HTR-8/SVneo (cell line): ENCODE data around the gene DES.
"Not testable (repeated sequence)": the region's sequence is repeated elsewhere in the genome, so short reads cannot be mapped to it uniquely, and the experiment has no call there.

Source experiments
- DNase-seq: peaks from one replicate; pipeline ENCODE4 v3.0.0; 2011; ENCODE audit warnings: low spot score, mixed read lengths; ENCODE audit not compliant: insufficient read length
- FAIRE-seq: peaks from 2 replicates; lab custom pipeline; 2011; peaks lifted over from hg19 to GRCh38; lab: Jason Lieb, UNC

The DES gene

DNA sequence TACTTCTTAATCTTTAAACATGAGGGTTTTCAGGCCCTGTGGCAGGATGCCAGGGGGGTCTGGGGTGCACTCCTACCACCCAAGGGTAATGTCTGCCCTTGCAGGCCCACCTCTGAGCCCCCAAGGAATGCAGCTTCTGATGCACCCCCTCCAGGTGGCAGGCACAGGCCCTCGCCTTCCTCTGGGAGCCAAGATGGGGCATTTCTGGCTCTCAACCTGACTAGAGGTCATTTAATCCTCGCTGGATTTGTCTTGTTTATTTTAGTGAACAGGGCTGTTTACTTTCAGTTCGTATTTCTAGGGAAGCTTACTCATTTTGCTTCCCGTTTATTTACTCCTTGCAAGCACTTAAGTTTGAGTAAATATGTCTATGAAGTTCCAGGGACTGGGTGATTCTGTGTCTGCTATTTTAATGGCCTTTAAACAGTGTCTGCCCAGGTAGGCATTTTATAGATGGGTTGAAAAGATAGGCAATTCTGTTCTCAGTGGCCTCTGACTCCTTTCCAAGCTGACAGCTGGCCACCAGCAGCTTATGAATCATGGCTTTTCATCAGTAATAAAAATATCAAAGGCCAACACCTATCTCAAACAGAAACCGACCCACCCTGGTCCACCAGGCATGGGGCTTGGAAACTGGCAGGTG is 19.3 kb upstream of the DES start:
- no peak for FAIRE-seq
- DNase-seq: no peak

DNA sequence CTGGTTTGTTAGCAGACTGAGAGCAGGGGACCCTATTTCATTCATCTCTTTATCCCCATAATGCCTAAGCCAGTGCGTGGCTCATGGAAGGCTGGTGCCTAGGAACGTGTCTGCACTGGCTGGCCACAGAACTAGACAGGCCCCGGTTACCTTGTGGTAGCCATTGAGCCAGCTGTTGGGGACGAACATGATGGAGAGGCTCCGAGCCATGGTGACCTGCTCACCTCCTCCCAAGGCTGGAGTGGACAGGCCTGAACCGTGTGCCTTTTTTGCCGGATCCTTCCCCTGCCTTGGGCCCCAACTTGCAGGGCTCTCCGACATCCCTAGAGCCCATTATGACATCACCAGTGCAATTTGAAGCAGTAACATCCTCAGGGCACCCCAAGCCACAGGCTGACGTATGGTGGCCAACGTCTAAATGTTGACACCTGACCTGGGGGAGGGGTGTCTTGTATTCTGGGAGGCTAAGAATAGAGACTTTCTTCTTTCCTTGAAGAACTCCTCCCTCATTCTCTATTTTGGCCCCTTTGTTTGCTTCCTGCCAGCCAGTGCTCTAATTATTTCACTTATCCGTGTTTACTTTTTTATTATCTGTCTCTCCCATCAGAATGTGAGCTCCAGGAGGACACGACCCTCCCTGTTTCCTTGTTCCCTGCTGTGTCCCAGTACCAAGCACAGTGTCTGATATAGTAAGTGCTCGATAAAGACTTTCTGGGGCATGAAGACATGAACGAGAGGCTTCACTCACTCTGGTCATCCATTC is 18.3 kb upstream of the DES start:
- DNase-seq (no peak), FAIRE-seq (no peak)

DNA sequence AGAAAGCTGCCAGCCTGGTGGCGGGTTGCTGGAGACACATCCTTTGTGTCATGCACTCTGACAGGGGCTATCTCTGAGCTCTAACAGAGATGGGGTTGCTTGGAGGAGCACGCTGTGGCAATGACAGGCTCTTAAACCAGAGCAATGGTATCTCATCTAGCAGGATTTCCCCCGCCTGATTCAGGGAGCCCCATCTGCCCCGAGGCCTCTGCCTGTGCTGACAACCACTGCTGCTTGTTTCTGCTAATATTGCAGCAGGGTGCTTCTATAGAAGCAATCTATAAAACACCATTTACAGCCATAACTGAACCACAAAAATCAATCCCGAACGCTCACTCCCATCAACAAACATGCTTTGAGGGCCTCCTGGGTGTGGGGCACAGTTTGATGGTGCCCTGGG is 17.6 kb upstream of the DES start:
- FAIRE-seq: no peak
- DNase-seq: no peak

DNA sequence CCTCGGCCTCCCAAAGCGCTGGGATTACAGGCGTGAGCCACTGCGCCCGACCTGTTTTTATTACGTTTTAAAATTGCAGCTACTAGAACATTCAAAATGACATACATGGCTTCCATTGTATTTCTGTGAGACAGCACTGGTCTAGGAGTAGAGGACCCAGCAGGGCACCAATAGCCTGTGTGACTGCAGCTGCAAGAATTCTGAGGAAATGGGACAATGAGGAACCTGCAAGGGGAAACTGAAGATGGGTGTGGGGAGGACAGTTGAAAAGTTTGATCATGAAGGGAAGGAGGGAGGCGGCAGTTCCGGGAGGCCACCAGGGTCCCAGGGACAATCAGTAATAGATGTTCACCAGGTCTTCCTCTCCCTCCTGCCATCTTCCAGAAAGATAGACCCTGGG is 16.6 kb upstream of the DES start:
- FAIRE-seq (no peak), DNase-seq (no peak)

DNA sequence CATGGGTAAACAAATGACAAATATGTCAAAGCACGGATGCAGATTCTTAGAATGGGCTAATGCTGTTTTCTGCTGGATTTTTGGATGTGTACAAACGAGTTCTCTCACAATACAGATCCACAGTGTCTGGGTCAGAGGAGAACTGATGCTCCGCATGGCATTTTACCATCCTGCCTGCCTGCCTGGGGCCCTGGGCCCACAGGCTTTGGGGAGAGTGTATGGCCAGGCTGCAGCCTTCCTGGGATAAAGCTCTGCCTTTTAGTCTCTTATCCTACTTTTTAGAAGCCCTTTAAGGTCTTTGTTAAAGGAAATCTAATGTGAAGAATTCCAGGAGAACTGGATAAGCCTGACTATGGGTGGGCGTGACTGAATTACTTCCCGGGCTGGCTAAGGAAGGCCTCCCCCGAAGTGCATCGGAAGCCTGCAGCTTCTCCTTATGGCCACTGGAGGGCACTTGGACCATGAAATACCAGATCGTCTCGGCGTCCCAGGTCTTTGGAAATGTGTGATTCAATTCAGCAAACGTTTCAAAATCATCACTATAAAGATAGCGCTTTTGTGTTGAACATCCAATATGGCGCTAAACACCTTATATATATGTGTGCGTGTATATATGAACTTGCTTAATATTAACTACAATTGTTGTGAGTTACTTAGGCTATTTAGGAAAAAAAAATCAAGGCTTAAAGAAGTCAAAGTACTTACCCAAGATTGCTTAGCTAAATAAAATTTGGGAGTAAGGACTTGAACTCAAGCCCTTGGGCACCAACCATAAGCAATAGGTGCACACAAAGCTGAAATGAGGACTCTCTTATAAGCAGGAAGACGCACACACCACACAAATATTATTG is 15.3 kb upstream of the DES start:
- DNase-seq (peak; percentile 81), FAIRE-seq (no peak)

DNA sequence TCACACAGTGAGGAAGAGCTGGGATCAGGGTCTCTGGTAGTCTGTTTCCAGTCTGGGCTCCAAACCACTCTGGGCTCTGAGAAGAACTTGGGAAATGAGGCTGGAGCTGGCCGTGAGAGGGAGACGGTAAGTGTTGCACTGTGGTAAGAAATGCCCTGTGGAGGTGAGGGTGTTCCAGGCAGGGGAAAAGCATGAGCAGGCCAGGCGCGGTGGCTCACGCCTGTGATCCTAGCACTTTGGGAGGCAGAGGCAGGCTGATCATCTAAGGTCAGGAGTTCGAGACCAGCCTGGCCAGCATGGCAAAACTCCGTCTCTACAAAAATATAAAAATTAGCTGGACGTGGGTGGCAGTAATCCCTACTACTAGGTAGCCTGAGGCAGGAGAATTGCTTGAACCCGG is 14.3 kb upstream of the DES start:
- DNase-seq (no peak), FAIRE-seq (no peak)

DNA sequence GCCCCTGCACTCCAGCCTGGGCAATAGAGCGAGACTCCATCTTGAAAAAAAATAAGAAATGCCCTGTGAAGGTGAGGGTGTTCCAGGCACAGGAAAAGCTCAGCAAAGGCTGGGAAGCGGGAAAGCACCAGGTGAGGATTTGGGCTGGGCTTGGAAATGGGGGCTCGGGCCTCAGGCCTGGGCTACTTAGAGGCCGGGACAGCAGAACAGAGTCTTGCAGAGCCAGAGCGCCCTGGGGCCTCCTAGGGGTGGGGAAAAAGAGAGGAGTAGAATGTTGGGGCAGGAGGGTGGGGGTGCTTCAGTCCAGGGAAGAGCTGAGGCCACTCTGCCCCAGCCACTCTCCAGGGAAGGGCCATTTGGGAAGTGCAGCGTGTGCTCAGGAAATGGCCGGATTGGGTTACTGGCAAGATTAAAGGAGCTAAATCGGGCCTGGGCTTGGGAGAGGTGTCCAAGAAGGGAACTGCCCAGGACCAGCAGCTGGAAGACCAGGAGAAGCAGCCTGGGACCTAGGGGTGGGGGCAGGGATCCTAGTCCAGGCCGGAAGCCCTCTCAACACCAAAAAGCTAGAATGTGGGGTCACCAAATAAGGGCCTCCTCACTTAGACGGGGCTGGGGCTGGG is 13.8 kb upstream of the DES start:
- no peak for FAIRE-seq
- DNase-seq: no peak

DNA sequence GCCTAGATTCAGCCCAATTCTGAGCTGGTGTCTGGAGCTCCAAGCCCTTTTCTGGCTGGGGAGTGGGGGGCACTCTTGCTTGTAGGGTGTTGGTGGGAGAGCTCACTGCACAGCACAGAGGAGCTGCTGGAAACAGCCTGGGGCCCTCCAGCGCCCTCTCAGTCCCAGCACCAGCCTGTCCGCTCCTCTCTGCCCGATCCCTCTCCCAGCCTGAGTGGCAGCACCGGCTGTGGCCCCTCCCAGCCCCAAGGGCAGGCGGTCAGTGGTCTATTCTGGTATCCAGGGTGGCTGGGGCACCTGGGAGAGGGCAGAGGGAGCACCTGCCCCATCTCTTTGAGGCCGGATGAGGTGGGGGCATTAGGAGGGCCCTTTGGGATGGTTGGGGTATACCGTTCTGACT is 13.2 kb upstream of the DES start:
- FAIRE-seq: no peak
- DNase-seq: no peak

DNA sequence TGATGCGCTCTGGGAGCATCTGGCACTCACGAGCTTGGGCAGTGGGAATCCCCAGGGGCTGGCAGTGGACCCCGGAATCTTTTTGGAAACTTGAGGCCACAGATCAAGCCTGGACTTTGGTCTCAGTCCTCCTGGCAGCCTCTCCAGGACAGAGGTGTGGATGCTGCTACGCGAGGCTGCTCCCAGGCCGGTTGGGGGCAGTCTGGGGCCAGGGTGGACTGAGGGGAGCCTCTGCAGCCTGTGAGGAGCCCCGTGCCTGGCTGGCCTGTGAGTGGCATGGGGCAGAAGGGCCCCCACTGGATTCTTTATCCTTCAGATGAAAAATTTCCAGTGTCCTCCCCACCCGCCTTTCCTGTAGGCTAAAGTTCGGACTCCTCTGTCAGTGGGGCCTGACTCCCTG is 12.7 kb upstream of the DES start:
- DNase-seq: no peak
- FAIRE-seq: no peak

DNA sequence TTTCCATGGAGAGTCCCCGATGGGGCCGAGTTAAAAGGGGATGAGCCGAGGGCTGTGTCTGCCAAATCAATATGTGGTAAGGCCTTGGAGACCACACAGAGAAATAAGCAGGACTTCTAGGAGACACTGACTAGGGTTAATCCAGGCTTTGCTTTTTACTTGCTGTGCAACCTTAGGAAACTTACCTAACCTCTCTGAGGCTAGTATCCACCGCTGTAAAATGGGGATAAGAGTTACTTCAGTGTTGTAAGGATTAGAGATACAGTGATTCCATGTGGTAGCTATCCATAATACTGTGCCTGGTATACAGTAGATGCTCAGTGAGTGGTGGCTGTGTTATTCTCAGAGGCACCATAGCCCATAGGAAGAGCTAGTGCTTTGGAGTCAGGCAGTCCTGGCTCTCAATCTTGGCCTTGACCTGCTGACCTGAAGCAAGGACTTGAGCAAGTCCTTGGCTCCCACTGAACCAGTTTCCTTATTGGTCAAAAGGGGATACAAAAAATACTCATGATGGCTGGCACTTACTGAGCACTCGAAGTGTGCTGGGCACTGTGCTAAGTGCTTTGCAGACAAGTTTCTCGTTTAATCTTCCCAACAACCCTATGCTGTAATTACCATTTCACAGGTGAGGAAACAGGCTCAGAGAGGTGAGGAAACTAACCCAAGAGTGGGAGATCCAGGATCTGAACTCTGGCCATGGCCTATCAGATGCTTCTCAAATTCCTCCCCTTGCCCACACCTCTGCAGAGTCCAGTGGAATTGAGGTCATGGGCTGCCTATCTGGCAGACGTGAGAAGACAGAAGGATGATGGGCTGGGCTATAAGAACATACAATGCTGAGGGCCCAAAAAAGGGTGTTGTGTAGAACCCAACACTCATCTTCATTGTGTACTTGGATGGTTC is 12.0 kb upstream of the DES start:
- FAIRE-seq (no peak), DNase-seq (no peak)

DNA sequence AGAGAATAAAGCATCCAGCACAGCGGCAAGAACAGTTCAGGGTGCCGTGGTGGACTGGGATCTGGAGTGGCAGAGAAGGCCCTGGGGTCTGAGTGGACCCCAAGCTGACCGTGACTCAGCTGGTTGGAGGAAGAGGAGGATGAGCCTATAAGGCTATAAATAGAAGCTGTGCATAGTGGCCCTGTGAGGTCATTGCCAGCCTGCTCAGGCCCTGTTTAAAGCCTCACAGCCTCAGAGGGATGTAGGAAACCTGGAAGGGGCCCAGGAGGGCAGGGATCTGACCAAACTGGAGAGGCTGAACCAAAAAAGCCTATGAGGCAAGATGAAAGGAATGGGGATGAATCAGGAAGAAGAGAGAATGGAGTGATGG is 11.3 kb upstream of the DES start:
- DNase-seq: no peak
- FAIRE-seq: peak; percentile 31

DNA sequence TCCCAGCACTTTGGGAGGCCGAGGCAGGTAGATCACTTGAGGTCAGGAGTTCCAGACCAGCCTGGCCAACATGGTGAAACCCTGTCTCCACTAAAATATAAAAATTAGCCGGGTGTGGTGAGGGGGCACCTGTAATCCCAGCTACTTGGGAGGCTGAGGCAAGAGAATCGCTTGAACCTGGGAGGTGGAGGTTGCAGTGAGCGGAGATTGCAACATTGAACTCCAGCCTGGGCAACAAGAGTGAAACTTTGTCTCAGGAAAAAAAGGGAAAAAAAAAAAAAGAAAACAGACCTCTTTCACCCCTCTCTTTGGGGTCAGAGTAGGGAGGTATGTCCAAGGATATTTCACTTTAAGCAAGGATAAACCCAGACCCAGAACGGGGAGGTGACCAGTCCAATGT is 10.8 kb upstream of the DES start:
- not testable (repeated sequence) for FAIRE-seq, DNase-seq

DNA sequence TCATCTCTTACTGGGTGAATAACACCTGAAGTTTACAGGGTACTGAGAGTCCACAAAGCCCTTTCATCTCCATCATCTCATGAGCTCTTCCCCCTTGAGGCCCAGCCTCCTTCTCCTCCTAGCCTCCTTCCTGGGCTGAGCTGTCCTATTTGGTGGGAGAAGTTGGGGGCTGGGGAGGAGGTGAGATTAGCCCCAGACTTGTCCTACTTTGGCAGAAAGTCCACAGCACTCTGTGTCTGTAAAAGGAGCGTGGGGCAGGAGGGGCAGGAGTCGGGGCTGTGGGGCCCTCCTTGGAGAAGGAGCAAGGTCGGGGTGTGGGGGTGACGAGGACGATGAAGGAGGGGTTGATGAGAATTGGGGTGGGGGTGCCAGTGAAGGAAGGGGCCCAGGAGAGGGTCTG is 10.0 kb upstream of the DES start:
- no peak for FAIRE-seq
- DNase-seq: no peak

DNA sequence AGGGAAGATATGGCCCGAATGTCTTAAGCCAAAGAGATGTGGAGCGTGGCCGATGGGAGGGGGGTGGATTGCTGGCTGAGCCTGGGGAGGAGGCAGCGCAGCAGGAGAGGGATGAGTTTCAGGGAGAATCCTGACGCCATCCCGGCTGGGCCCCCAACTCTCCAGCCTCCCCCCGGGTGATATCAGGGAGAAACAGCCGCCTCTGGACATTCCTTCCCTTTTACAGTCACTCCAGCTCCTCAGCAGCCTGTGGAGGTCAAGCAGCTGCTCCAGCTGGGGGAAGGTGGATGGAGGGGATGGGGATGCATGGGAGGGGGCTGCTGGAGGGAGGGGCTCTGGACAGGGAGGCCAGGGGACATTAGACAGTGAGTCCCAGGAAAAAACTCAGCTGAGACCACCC is 9.5 kb upstream of the DES start:
- FAIRE-seq (no peak), DNase-seq (no peak)

DNA sequence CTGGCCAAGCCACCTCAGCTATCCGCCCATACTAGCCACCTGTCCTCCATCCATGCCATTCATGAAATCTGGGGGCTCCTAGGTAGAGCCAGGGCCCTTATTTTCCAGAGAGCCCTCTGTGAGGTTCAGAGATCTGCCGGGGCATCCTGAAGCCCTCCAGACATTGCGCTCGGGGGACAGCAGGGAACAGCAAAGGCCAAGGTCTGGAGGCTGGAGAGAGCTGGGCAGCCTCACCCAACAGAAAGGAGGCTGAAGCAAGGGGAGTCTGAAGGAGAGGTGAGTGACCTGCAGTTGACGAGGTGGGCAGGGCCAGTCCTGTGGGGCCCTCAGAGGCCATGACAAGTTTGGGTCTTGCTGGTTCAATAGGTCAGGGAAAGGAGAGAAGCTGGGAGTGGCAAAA is 8.6 kb upstream of the DES start:
- DNase-seq (no peak), FAIRE-seq (no peak)

DNA sequence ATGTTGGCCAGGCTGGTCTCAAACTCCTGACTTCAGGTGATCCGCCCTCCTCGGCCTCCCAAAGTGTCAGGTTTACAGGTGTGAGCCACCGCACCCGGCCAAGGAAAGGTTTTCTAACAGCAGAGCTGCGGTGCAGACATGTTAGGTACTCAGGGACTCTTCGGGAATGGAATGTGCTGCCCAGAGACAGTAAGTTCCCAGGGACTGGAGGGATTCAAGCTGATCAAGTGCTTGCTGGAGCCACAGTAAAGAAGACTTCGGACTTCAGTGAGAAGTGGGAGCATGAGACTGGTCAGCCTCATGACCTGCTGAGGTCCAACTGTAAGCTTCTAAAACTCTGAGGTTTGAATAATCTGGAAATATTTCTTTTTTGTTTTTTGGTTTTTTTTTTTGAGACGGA is 7.8 kb upstream of the DES start:
- no peak for FAIRE-seq

DNA sequence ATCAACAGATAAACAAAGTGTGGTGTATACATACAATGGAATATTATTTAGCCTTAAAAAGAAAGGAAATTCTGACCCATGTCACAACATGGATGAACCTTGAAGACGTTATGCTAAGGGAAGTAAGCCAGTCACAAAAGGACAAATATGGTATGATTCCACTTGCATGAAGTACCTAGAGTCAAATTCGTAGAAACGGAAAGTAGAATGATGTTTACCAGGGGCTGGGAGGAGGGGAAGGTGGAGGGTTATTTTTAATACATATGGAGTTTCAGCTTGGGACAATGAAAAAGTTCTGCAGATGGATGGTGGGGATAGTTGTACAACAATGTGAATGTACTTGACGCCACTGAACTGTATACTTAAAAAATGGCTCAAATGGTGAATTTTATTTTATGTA is 3.3 kb upstream of the DES start:
- FAIRE-seq: no peak
- no peak for DNase-seq

More for the DNA sequence above, 7.8 kb upstream of the DES start:
- no peak for DNase-seq

DNA sequence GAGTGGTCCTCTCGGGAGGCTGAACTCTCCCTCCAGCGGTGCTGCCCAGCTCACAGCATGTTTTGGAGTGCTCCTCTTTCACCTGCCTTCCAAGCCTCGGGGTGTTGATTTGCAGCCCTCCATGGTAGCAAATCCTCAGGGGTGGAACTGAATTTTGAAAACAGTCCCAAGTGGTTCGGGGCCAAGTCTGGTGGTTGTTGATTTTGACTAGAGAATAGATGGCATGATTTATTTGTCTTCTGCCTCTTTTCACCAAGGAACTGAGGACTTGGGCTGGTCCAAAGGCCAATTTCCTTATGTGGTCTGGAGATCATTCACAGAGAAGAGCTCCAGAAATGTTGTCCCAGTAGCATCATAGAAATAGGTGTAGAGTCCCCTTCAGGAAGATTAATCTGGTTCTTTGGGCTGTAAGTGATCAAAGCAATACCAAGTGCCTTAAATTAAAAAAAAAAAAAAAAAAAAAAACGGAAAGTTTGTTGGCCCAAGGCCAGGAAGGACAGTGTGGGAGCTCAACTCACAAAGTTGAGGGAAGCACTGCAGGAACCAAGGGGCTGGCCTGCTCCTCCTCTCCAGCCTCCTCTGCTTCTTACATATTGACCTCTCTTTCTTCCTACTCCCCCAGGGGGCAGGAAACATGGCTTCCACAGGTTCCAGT is 2.5 kb upstream of the DES start:
- DNase-seq (no peak), FAIRE-seq (no peak)

DNA sequence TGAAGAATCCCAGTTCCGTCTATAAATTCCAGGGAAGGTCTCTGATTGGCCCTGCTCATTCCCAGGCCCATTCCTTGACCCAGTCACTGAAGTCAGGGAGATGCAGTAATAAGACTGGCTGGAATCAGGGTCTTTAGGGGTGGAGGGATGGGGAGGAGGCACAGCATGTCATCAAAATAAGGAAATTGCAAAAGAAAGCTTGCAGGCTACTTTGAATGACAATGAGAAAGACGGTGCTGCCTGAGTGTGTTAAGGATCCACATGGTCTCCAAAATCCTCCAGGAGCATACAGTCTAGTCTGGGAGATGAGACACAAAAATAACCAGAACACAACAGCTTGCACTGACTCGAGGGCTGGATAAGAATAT is 2.0 kb upstream of the DES start:
- DNase-seq (no peak), FAIRE-seq (no peak)
